ENCODE results near the gene TMPRSS2. TPM values are rescaled to one million over a fixed set of nuclear protein-coding genes. Genes with fewer than 3 reads are reported as not detected.

Gene TMPRSS2
- total RNA-seq, 1 donor from 2014 or later: 0.99 TPM

DNA sequence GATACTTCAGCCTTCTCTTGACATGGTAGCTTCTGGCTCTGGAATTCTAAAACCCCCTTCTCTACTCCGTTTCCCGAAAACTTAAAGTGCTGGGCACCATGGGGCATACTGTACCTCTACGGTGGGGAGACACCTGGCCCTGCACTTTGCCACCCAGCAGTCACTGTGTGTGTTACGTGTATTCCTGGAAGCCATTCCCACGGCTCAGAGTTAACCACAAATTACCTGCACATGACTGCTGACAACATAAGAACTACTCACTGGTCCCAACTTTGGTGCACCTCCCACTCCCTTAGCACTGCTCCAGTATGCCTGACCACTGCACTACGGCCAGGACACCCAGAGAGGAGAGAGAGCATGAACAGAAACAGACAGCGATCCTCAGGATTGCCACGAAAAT is 29.4 kb upstream of the TMPRSS2 start:
- no peak for DNase-seq (ENCODE audit: low spot score)
- no peaks in the 10 kb centered on the region for H3K4me1 ChIP-seq

DNA sequence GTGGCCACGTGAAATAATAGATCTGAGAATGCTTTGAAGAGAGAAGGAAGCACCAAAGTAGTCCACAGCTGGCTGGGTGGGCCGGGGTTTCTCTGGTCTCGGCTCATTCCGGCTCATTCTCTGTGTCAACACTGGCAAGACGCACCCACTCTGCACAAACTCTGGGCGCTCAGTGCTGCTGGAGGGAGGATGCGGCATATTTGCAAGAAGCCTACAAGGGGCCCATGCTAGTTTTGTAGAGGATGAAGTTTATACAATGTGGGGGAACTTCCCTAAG is 28.8 kb upstream of the TMPRSS2 start:
- Histone ChIP-seq H4K20me1 (ENCODE audit: low read depth) (no peaks in the 10 kb centered on the region), H3K9ac (no peak overlapping the region), H3K79me2 (ENCODE audit: low read depth) (no peaks in the 10 kb centered on the region), H3K4me3 (no peak overlapping the region), H3K4me1 (no peaks in the 10 kb centered on the region), H3K9me3 (ENCODE audit: low read depth) (no peaks in the 10 kb centered on the region), H2AFZ (replicated peaks) (no peak overlapping the region), H3K36me3 (no peaks in the 10 kb centered on the region), H3K27ac (no peak overlapping the region), H3F3A (ENCODE audit: low read depth) (no peaks in the 10 kb centered on the region), H3K4me2 (no peak overlapping the region), H3K27me3 (no peaks in the 10 kb centered on the region)
- no peak overlapping the region for H3K4me3 Mint-ChIP-seq
- no peak for DNase-seq (ENCODE audit: low spot score)
- TF ChIP-seq, protein P1, sequence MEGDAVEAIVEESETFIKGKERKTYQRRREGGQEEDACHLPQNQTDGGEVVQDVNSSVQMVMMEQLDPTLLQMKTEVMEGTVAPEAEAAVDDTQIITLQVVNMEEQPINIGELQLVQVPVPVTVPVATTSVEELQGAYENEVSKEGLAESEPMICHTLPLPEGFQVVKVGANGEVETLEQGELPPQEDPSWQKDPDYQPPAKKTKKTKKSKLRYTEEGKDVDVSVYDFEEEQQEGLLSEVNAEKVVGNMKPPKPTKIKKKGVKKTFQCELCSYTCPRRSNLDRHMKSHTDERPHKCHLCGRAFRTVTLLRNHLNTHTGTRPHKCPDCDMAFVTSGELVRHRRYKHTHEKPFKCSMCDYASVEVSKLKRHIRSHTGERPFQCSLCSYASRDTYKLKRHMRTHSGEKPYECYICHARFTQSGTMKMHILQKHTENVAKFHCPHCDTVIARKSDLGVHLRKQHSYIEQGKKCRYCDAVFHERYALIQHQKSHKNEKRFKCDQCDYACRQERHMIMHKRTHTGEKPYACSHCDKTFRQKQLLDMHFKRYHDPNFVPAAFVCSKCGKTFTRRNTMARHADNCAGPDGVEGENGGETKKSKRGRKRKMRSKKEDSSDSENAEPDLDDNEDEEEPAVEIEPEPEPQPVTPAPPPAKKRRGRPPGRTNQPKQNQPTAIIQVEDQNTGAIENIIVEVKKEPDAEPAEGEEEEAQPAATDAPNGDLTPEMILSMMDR (IDR thresholded peaks at IDR 0.05): no peak
- peaks cover 2% of the 10 kb centered on the region for H3K9me3 Mint-ChIP-seq
- no peaks in the 10 kb centered on the region for H3K4me1 Mint-ChIP-seq
- no peaks in the 10 kb centered on the region for H3K36me3 Mint-ChIP-seq
- H3K27ac Mint-ChIP-seq: no peak overlapping the region
- peaks cover 5% of the 10 kb centered on the region for H3K27me3 Mint-ChIP-seq (ENCODE audit: insufficient read depth, low read depth)

More for the DNA sequence above, 29.4 kb upstream of the TMPRSS2 start:
- TF ChIP-seq EZH2phosphoT487 (IDR thresholded peaks at IDR 0.05) (no peak), EZH2 (IDR thresholded peaks at IDR 0.05) (no peak)
- TF ChIP-seq, protein P1 (IDR thresholded peaks at IDR 0.05): no peak
- Mint-ChIP-seq H3K4me3 (no peak overlapping the region), H3K27ac (no peak overlapping the region), H3K9me3 (peaks cover 2% of the 10 kb centered on the region), H3K27me3 (ENCODE audit: insufficient read depth, low read depth) (peaks cover 5% of the 10 kb centered on the region), H3K36me3 (no peaks in the 10 kb centered on the region), H3K4me1 (no peaks in the 10 kb centered on the region)
- Histone ChIP-seq H3K79me2 (ENCODE audit: low read depth) (no peaks in the 10 kb centered on the region), H4K20me1 (ENCODE audit: low read depth) (no peaks in the 10 kb centered on the region), H2AFZ (replicated peaks) (no peak overlapping the region), H3K27ac (no peak overlapping the region), H3K36me3 (no peaks in the 10 kb centered on the region), H3K9me3 (ENCODE audit: low read depth) (no peaks in the 10 kb centered on the region), H3K27me3 (no peaks in the 10 kb centered on the region), H3K4me3 (no peak overlapping the region), H3K9ac (no peak overlapping the region), H3K4me2 (no peak overlapping the region), H3F3A (ENCODE audit: low read depth) (peaks cover 1% of the 10 kb centered on the region)

DNA sequence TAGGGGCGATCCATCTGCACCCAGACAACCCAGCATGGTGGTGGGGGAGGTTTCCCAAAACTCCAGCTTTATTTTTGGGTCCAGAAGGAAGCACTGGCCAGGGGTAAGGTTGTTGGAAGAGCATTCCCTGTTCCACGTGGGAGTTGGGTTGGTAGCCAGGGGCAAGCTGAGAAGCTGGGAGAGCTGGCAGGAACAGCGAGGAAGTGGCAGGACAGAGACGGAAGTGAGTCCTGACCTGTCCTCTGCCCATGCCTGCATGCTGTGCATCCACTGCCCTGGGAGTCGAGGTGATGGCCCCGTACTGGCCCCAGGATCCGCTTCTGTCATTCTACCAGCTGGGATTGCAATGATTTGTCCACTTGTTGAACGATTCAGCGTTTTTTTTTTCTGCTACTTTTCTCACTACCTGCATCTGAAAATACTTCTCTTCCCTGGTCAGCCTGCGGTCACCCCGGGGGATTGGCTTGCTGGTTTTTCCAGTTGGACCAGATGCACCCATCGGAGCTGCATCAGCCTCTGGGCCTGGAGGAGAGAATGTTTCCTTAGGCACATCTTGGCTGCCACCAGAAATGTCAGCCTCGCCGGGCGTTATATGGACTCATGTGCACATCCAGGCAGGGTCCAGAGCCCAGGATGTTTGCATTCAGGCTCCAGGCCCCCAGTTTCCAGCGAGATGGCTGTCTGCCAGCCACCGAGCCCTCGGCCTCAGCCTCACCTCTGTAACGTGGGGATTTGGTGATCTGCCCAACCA is 28.3 kb upstream of the TMPRSS2 start:
- no peaks in the 10 kb centered on the region for H3K79me2 ChIP-seq (ENCODE audit: low read depth)
- no peaks in the 10 kb centered on the region for H3F3A ChIP-seq (ENCODE audit: low read depth)
- no peak for DNase-seq (ENCODE audit: low spot score)
- H4K20me1 ChIP-seq (ENCODE audit: low read depth): no peaks in the 10 kb centered on the region
- peaks cover 2% of the 10 kb centered on the region for H3K9me3 Mint-ChIP-seq
- no peaks in the 10 kb centered on the region for H3K9me3 ChIP-seq (ENCODE audit: low read depth)
- H3K4me1 ChIP-seq: no peaks in the 10 kb centered on the region
- H3K4me1 Mint-ChIP-seq: no peaks in the 10 kb centered on the region
- no peak overlapping the region for H3K4me3 ChIP-seq
- no peak overlapping the region for H3K4me3 Mint-ChIP-seq
- H3K9ac ChIP-seq: no peak overlapping the region
- H3K27me3 Mint-ChIP-seq (ENCODE audit: insufficient read depth, low read depth): peaks cover 5% of the 10 kb centered on the region
- no peak overlapping the region for H3K27ac Mint-ChIP-seq
- TF ChIP-seq, protein P1 (IDR thresholded peaks at IDR 0.05): no peak
- TF ChIP-seq EZH2 (IDR thresholded peaks at IDR 0.05): no peak
- no peak for TF ChIP-seq EZH2phosphoT487 (IDR thresholded peaks at IDR 0.05)
- no peak overlapping the region for H3K27ac ChIP-seq
- H3K4me2 ChIP-seq: no peak overlapping the region
- H3K27me3 ChIP-seq: no peaks in the 10 kb centered on the region
- H2AFZ ChIP-seq (replicated peaks): no peak overlapping the region
- no peaks in the 10 kb centered on the region for H3K36me3 ChIP-seq
- no peaks in the 10 kb centered on the region for H3K36me3 Mint-ChIP-seq
